ENCODE data around the gene SNX20. TPM values are rescaled to one million over a fixed set of nuclear protein-coding genes. Genes with fewer than 3 reads are reported as not detected.

The SNX20 gene
- total RNA-seq, 1 donor from 2014 or later: not detected

DNA sequence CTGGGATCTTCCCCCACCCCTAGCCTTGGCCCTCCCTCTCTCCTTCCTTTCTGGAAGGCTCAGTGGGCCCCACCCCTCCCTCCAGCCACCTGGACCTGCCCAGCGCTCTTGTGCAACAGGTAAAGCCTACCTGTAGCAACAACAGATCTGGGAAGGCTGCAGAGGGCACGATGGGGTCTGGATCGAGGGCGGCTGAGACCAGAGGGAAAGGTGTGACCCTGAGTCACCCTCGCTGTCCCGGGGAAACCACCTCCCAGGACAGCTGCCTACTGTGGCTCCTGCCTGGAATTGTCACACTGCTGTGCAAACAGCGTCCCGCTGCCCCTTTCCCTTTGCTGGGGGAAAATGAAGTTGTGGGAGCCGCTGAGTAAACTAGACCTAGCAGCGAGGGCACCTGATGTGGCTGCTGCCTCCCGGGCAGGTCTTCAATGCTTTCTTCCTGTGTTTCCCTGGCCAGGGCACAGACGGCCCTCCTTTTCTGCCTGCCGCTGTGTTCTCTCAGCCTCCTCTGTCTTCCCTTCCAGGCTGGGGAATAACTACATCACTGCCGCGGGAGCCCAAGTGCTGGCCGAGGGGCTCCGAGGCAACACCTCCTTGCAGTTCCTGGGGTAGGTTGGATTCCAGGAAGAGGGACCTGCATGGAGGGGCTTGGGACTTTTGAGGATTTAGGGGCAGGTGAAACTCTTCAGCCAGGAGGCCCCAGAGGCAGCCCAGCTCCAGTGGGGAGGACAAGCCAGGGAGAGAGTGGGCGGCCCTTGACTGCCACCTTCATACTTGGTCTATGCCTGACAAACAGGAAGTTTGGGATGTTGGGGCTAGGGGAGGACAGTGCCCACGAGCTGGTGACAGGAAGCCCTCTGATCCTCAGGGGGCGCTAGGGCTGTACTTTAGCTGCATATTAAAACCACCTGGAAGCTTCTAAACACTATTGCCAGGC, 38.6 kb upstream of the SNX20 start:
- Mint-ChIP-seq H3K4me1 (peaks cover 8% of the 10 kb centered on the region), H3K36me3 (no peaks in the 10 kb centered on the region), H3K27me3 (ENCODE audit: low read depth) (no peaks in the 10 kb centered on the region), H3K27ac (no peak overlapping the region), H3K9me3 (peaks cover 8% of the 10 kb centered on the region), H3K4me3 (no peak overlapping the region)
- TF ChIP-seq, protein P1, sequence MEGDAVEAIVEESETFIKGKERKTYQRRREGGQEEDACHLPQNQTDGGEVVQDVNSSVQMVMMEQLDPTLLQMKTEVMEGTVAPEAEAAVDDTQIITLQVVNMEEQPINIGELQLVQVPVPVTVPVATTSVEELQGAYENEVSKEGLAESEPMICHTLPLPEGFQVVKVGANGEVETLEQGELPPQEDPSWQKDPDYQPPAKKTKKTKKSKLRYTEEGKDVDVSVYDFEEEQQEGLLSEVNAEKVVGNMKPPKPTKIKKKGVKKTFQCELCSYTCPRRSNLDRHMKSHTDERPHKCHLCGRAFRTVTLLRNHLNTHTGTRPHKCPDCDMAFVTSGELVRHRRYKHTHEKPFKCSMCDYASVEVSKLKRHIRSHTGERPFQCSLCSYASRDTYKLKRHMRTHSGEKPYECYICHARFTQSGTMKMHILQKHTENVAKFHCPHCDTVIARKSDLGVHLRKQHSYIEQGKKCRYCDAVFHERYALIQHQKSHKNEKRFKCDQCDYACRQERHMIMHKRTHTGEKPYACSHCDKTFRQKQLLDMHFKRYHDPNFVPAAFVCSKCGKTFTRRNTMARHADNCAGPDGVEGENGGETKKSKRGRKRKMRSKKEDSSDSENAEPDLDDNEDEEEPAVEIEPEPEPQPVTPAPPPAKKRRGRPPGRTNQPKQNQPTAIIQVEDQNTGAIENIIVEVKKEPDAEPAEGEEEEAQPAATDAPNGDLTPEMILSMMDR (IDR thresholded peaks at IDR 0.05; ENCODE audit: unreplicated experiment): no peak
- no peak for DNase-seq (ENCODE audit: low spot score in 2 of 2, unreplicated experiment in 2 of 2)

GRCh38 chr16:50718761-50719400, 37.8 kb upstream of the SNX20 start:
- no peaks in the 10 kb centered on the region for H3K27me3 Mint-ChIP-seq (ENCODE audit: low read depth)
- no peaks in the 10 kb centered on the region for H3K36me3 Mint-ChIP-seq
- H3K27ac Mint-ChIP-seq: no peak overlapping the region
- peaks cover 1% of the 10 kb centered on the region for H3K9me3 Mint-ChIP-seq
- TF ChIP-seq, protein P1 (IDR thresholded peaks at IDR 0.05; ENCODE audit: unreplicated experiment): no peak
- H3K4me3 Mint-ChIP-seq: no peak overlapping the region
- peaks cover 8% of the 10 kb centered on the region for H3K4me1 Mint-ChIP-seq
- no peak for DNase-seq (ENCODE audit: low spot score in 2 of 2, unreplicated experiment in 2 of 2)

- Mint-ChIP-seq H3K4me3 (peak overlapping the region; percentile 5), H3K27me3 (ENCODE audit: low read depth) (no peaks in the 10 kb centered on the region), H3K36me3 (no peaks in the 10 kb centered on the region), H3K9me3 (no peaks in the 10 kb centered on the region), H3K27ac (no peak overlapping the region), H3K4me1 (peaks cover 8% of the 10 kb centered on the region)
- DNase-seq (ENCODE audit: low spot score in 2 of 2, unreplicated experiment in 2 of 2): no peak
- TF ChIP-seq, protein P1 (IDR thresholded peaks at IDR 0.05; ENCODE audit: unreplicated experiment): no peak
These were observed 37.1 kb upstream of the SNX20 start for GRCh38 chr16:50718061-50718760.

- Mint-ChIP-seq H3K36me3 (no peaks in the 10 kb centered on the region), H3K27me3 (ENCODE audit: low read depth) (no peaks in the 10 kb centered on the region), H3K4me3 (no peak overlapping the region), H3K4me1 (peaks cover 8% of the 10 kb centered on the region), H3K9me3 (no peaks in the 10 kb centered on the region), H3K27ac (no peak overlapping the region)
- no peak for DNase-seq (ENCODE audit: low spot score in 2 of 2, unreplicated experiment in 2 of 2)
- TF ChIP-seq, protein P1 (IDR thresholded peaks at IDR 0.05; ENCODE audit: unreplicated experiment): no peak
These were observed 36.4 kb upstream of the SNX20 start for GRCh38 chr16:50717494-50717893.

DNA sequence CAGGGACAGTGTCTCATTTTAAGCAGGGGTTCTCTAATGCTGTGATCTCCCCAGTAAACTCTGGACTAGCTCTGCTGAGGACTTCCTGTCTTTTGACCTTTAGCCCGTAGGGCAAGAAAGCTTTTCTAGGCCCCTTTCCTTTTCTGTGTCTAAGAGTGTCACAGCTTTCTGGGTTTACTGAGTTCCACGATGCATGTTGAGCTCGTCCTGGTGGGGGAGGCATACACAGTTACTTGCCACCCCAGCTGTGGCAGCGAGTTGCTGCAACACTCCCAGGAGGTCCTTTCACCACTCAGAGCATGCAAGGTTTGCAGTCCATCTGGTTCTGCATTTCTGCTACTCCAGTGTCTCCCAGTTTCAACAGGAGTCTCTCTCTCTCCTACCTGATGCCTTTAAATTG, 36.0 kb upstream of the SNX20 start:
- H3K4me3 Mint-ChIP-seq: no peak overlapping the region
- H3K27me3 Mint-ChIP-seq (ENCODE audit: low read depth): no peaks in the 10 kb centered on the region
- no peak for DNase-seq (ENCODE audit: low spot score in 2 of 2, unreplicated experiment in 2 of 2)
- no peaks in the 10 kb centered on the region for H3K36me3 Mint-ChIP-seq
- H3K27ac Mint-ChIP-seq: no peak overlapping the region
- no peaks in the 10 kb centered on the region for H3K9me3 Mint-ChIP-seq
- H3K4me1 Mint-ChIP-seq: peaks cover 8% of the 10 kb centered on the region
- TF ChIP-seq, protein P1 (IDR thresholded peaks at IDR 0.05; ENCODE audit: unreplicated experiment): no peak
